H9 (cell line): Measurements from ENCODE around the gene TBC1D23. TPM values are rescaled to one million over a fixed set of nuclear protein-coding genes. Genes with fewer than 3 reads are reported as not detected.

Source experiments
- DNase-seq: peaks from one replicate; pipeline ENCODE4 v3.0.0-alpha.2; 2017
- H2AFZ ChIP-seq: one replicate; pipeline ENCODE4 v1.6.1; 2013; ENCODE audit warnings: mild to moderate bottlenecking, low read length, control low read depth, moderate library complexity
- H2AK5ac ChIP-seq: 2 replicates; pipeline ENCODE4 v1.6.1; 2013; ENCODE audit warnings: low read length, control low read depth, mixed read lengths; ENCODE audit not compliant: insufficient read length
- H2BK120ac ChIP-seq: one replicate; pipeline ENCODE4 v1.6.1; 2013; ENCODE audit warnings: low read depth, mild to moderate bottlenecking, low read length, control low read depth, inconsistent platforms; ENCODE audit not compliant: poor library complexity, severe bottlenecking
- H2BK12ac ChIP-seq: 2 replicates; pipeline ENCODE4 v1.6.1; 2013; ENCODE audit warnings: low read length, control low read depth, mixed read lengths, low read depth; ENCODE audit not compliant: insufficient read length
- H2BK15ac ChIP-seq: 2 replicates; pipeline ENCODE4 v1.6.1; 2013; ENCODE audit warnings: low read depth, low read length, control low read depth
- H2BK20ac ChIP-seq: one replicate; pipeline ENCODE4 v1.6.1; 2013; ENCODE audit warnings: low read depth, mild to moderate bottlenecking, low read length, control low read depth, inconsistent platforms; ENCODE audit not compliant: poor library complexity, severe bottlenecking
- H2BK5ac ChIP-seq: 2 replicates; pipeline ENCODE4 v1.6.1; 2013; ENCODE audit warnings: low read length, control low read depth, mixed read lengths; ENCODE audit not compliant: insufficient read length
- H3K14ac ChIP-seq: 2 replicates; pipeline ENCODE4 v1.6.1; 2013; ENCODE audit warnings: low read length, control low read depth; ENCODE audit not compliant: insufficient read depth
- H3K18ac ChIP-seq: 2 replicates; pipeline ENCODE4 v1.6.1; 2013; ENCODE audit warnings: low read depth, mild to moderate bottlenecking, mixed read lengths, low read length, control low read depth; ENCODE audit not compliant: insufficient read length
- H3K23ac ChIP-seq: 2 replicates; pipeline ENCODE4 v1.6.1; 2013; ENCODE audit warnings: low read length, control low read depth, mixed read lengths, low read depth; ENCODE audit not compliant: insufficient read length
- H3K23me2 ChIP-seq: 2 replicates; pipeline ENCODE4 v1.6.1; 2013; ENCODE audit warnings: low read depth, mild to moderate bottlenecking, mixed read lengths, low read length, control low read depth; ENCODE audit not compliant: insufficient read length, poor library complexity, severe bottlenecking
- H3K27ac ChIP-seq: 2 replicates; pipeline ENCODE4 v1.5.1; 2013; ENCODE audit warnings: low read length, control low read depth, mixed read lengths, low read depth; ENCODE audit not compliant: insufficient read length
- H3K27me3 ChIP-seq: 2 replicates; pipeline ENCODE4 v1.6.1; 2013; ENCODE audit warnings: low read length, control low read depth, inconsistent platforms; ENCODE audit not compliant: insufficient read depth
- H3K4ac ChIP-seq: 2 replicates; pipeline ENCODE4 v1.6.1; 2013; ENCODE audit warnings: low read depth, mild to moderate bottlenecking, control low read depth, inconsistent platforms, low read length, moderate library complexity
- H3K4me1 ChIP-seq: 2 replicates; pipeline ENCODE4 v1.6.1; 2013; ENCODE audit warnings: low read length, control low read depth, inconsistent platforms; ENCODE audit not compliant: insufficient read depth
- H3K4me2 ChIP-seq: 2 replicates; pipeline ENCODE4 v1.6.1; 2013; ENCODE audit warnings: low read length, control low read depth, mixed read lengths; ENCODE audit not compliant: insufficient read length, insufficient read depth
- H3K56ac ChIP-seq: 2 replicates; pipeline ENCODE4 v1.6.1; 2013; ENCODE audit warnings: low read depth, mild to moderate bottlenecking, mixed read lengths, low read length, control low read depth; ENCODE audit not compliant: insufficient read length
- H3K79me1 ChIP-seq: 2 replicates; pipeline ENCODE4 v1.6.1; 2013; ENCODE audit warnings: low read depth, mild to moderate bottlenecking, moderate library complexity, low read length, control low read depth, inconsistent platforms; ENCODE audit not compliant: insufficient read depth, poor library complexity, severe bottlenecking
- H3K79me2 ChIP-seq: 2 replicates; pipeline ENCODE4 v1.6.1; 2013; ENCODE audit warnings: low read length, control low read depth, inconsistent platforms; ENCODE audit not compliant: insufficient read depth
- H3K9ac ChIP-seq: 2 replicates; pipeline ENCODE4 v1.6.1; 2013; ENCODE audit warnings: low read length, control low read depth, mixed read lengths; ENCODE audit not compliant: insufficient read length; ENCODE audit errors: extremely low read depth
- H3K9me3 ChIP-seq: one replicate; pipeline ENCODE4 v1.6.1; 2013; ENCODE audit warnings: low read depth, low read length, inconsistent platforms; ENCODE audit not compliant: control insufficient read depth
- H3T11ph ChIP-seq: one replicate; pipeline ENCODE4 v1.6.1; 2013; ENCODE audit warnings: mild to moderate bottlenecking, low read length, control low read depth, inconsistent platforms
- H4K20me1 ChIP-seq: one replicate; pipeline ENCODE4 v1.6.1; 2013; ENCODE audit not compliant: control insufficient read depth, insufficient read length, insufficient read depth
- H4K5ac ChIP-seq: 2 replicates; pipeline ENCODE4 v1.6.1; 2013; ENCODE audit warnings: low read depth, mild to moderate bottlenecking, mixed read lengths, low read length, control low read depth; ENCODE audit not compliant: insufficient read length
- H4K8ac ChIP-seq: replicated peaks from 2 replicates; pipeline ENCODE4 v1.6.1; 2013; ENCODE audit warnings: low read length, control low read depth, mixed read lengths, low read depth; ENCODE audit not compliant: insufficient read length
- H4K91ac ChIP-seq: 2 replicates; pipeline ENCODE4 v1.6.1; 2013; ENCODE audit warnings: low read depth, mild to moderate bottlenecking, moderate library complexity, mixed read lengths, low read length, control low read depth; ENCODE audit not compliant: insufficient read length
- H3K27ac Mint-ChIP-seq, 3 experiments: 2 replicates in 2 of 3; 3 replicates in 1 of 3; pipeline ENCODE4 v1.8.0; 2020 to 2021; ENCODE audit warnings: mixed read lengths in 3 of 3, mild to moderate bottlenecking in 1 of 3, moderate library complexity in 1 of 3
- H3K27me3 Mint-ChIP-seq: 2 replicates; pipeline ENCODE4 v1.8.0; 2021; ENCODE audit warnings: low read depth, mild to moderate bottlenecking, moderate library complexity, mixed read lengths
- H3K36me3 Mint-ChIP-seq, 3 experiments: 2 replicates in 2 of 3; 3 replicates in 1 of 3; pipeline ENCODE4 v1.8.0; 2020 to 2021; ENCODE audit warnings: low read depth in 3 of 3, mixed read lengths in 3 of 3; ENCODE audit not compliant: insufficient read depth in 1 of 3
- H3K4me1 Mint-ChIP-seq, 2 experiments: 2 replicates each; pipeline ENCODE4 v1.8.0; 2020; ENCODE audit warnings: mixed read lengths in 2 of 2
- H3K4me3 Mint-ChIP-seq, 2 experiments: 2 replicates in 1 of 2; 3 replicates in 1 of 2; pipeline ENCODE4 v1.8.0; 2020 to 2021; ENCODE audit warnings: mild to moderate bottlenecking in 2 of 2, mixed read lengths in 2 of 2, moderate library complexity in 1 of 2
- H3K9me3 Mint-ChIP-seq, 2 experiments: 2 replicates in 1 of 2; 3 replicates in 1 of 2; pipeline ENCODE4 v1.8.0; 2020; ENCODE audit warnings: mild to moderate bottlenecking in 2 of 2, mixed read lengths in 2 of 2, moderate library complexity in 1 of 2
- CTCF ChIP-seq: fragments of 200-600 bp; sonication (generic); conservative IDR thresholded peaks from 3 replicates; pipeline ENCODE4 v1.8.0; 2021; ENCODE audit warnings: antibody characterized with exemption, mild to moderate bottlenecking
- WGBS: extraction: QIAGEN DNeasy Blood & Tissue Kit; methylation state at CpG from one replicate; pipeline ENCODE4 v1.1.7; 2013; ENCODE audit warnings: missing lambda C conversion rate, low lambda C conversion rate, mixed read lengths; ENCODE audit not compliant: insufficient read length; ENCODE audit errors: extremely low coverage; 5-methylcytosine and 5-hydroxymethylcytosine counted together
- total RNA-seq: library from RNA; stranded (reverse); gene quantifications from 2 replicates; pipeline ENCODE4 v1.2.1, GENCODE V29; 2021

TBC1D23 gene
- total RNA-seq, 1 experiment from 2014 or later, result 37.1 TPM

GRCh38 chr3:100329800-100330489 is 69.2 kb downstream of the TBC1D23 start:
- Histone ChIP-seq H3K23me2 (peaks cover 5% of the 10 kb centered on the region), H3K4ac (no peak overlapping the region), H3K18ac (no peak overlapping the region), H3K4me1 (no peaks in the 10 kb centered on the region), H3K56ac (no peak overlapping the region), H4K8ac (no peak overlapping the region), H3K4me2 (no peak overlapping the region), H4K91ac (no peak overlapping the region), H2BK120ac (no peak overlapping the region), H3K14ac (no peak overlapping the region), H4K20me1 (no peaks in the 10 kb centered on the region), H3K79me2 (no peaks in the 10 kb centered on the region), H3T11ph (no peak overlapping the region), H2AK5ac (no peak overlapping the region), H4K5ac (no peak overlapping the region), H3K27me3 (no peaks in the 10 kb centered on the region), H2BK15ac (no peak overlapping the region), H3K27ac (no peak overlapping the region), H3K9ac (no peak overlapping the region), H3K23ac (no peak overlapping the region), H3K9me3 (no peaks in the 10 kb centered on the region), H3K79me1 (no peaks in the 10 kb centered on the region), H2BK20ac (no peak overlapping the region), H2BK5ac (no peak overlapping the region), H2BK12ac (no peak overlapping the region), H2AFZ (no peak overlapping the region)
- WGBS, result no CpG with 5 or more reads among the region's 4 CpGs
- H3K4me1 Mint-ChIP-seq, result peaks cover 0 to 4% of the 10 kb centered on the region in 2 experiments; a peak in 3 of 4 replicates
- H3K9me3 Mint-ChIP-seq, result peaks cover 9 to 14% of the 10 kb centered on the region in 2 experiments
- no peak for TF ChIP-seq CTCF
- peaks cover 8 to 23% (median 15%) of the 10 kb centered on the region in 3 experiments; a peak in 6 of 7 replicates for H3K36me3 Mint-ChIP-seq
- H3K27me3 Mint-ChIP-seq, result peaks cover 8% of the 10 kb centered on the region
- no peak overlapping the region for H3K27ac Mint-ChIP-seq
- H3K4me3 Mint-ChIP-seq, result no peak overlapping the region
- no peak for DNase-seq
